GM12872 (cell line): Measurements from ENCODE around the gene KLHL11.
A peak's percentile ranks its signal among the peaks of the same experiment; 100 is the strongest.

ENCODE experiments used
- TF ChIP-seq, protein P1 (sequence below): IDR thresholded peaks from 3 replicates; pipeline ENCODE4 v1.5.1; 2011; ENCODE audit warnings: low read depth, mild to moderate bottlenecking, low read length, moderate library complexity; ENCODE audit not compliant: insufficient read depth

KLHL11 gene

DNA sequence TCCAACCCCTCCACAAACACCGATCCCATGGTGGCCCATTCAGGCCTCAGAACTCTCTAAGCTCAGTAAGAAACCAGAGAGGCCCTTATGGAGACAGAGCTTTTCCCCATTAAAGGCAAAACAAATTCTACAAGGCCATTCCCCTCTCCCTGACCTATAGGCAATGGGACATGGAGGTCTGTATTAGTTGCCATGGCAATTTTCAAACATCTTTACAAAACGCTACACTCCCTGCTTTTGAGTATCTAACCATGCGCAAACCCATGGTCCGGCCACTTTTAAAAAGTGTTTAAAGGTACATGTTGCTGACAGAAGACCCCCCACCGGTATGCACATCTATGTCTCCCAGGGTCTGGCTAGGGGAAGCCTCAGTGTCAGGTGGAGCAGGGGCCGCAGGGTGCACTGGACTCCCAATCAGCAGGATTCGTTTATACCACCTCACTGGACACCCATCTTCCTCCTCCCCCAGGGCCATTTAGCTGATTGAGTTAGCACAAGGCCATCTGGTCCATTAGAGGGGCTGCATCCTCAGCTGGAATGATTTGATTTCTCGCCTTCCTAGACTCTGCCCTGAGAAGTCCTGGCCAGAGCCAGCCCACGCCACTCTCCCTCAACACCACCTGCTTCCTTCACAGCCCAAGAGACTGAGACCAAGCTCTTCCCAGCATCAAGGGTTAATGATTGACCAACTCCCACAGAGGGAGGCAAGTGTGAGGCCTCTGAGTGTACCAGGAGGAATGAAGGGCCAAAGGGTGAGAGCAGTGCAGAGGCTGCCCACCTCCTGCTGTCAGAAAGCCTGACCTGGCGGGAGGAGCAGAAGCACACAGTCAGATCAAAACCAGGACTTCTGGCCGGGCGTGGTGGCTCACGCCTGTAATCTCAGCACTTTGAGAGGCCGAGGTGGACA, 42.7 kb upstream of the KLHL11 start:
- TF ChIP-seq, protein P1, sequence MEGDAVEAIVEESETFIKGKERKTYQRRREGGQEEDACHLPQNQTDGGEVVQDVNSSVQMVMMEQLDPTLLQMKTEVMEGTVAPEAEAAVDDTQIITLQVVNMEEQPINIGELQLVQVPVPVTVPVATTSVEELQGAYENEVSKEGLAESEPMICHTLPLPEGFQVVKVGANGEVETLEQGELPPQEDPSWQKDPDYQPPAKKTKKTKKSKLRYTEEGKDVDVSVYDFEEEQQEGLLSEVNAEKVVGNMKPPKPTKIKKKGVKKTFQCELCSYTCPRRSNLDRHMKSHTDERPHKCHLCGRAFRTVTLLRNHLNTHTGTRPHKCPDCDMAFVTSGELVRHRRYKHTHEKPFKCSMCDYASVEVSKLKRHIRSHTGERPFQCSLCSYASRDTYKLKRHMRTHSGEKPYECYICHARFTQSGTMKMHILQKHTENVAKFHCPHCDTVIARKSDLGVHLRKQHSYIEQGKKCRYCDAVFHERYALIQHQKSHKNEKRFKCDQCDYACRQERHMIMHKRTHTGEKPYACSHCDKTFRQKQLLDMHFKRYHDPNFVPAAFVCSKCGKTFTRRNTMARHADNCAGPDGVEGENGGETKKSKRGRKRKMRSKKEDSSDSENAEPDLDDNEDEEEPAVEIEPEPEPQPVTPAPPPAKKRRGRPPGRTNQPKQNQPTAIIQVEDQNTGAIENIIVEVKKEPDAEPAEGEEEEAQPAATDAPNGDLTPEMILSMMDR: no peak

DNA sequence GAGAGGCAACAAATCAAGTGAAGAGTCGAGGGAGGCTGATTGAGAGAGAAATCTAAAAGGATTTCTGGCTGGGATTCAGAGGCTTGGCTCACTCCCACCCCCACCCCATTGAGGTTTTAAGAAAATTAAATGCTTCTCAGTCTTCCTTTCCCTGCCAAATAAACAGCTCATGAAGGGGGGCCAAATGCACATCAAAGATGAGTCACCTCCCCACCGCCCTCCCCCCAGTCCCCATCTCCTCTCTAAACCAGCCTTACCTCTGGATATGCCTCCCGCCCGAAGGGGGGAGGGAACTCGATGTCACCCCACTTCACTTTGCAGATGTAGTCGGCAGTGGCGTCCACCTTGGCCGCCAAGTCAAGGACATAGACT, 41.9 kb upstream of the KLHL11 start:
- TF ChIP-seq, protein P1: no peak

DNA sequence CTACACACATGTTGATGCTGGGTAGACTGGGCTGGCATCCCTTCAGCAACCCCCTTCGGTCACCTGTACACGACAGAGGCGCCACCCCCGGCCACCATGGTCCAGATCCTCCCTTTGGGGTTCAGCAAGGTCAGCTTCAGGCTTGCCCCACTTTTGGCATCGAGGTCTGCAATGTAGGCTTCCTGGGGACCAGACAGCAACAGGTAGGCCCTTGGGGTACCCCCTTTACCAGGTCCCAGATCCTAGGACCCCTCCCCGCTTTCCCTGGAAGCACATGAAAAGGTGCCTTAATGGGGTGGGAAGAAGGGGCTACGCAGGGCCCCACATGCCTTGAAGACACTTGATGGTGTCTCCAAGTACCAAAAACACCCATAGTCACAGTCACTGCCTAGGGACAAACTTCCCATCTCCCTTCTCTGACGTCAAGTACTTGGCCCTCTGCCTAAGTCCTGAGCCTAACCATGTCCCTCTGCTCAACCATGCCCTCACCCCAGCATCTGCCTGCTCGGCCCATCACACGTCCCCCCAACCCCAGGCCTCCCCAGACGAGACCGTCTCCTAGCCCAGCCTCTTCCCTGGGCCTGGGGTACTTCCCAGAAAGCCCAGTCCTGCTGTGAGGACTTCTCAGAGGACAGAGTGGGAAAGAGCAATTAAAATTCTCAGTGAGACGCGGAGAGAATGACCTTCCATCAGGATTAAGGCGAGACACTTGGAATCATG, 41.4 kb upstream of the KLHL11 start:
- TF ChIP-seq, protein P1: no peak

DNA sequence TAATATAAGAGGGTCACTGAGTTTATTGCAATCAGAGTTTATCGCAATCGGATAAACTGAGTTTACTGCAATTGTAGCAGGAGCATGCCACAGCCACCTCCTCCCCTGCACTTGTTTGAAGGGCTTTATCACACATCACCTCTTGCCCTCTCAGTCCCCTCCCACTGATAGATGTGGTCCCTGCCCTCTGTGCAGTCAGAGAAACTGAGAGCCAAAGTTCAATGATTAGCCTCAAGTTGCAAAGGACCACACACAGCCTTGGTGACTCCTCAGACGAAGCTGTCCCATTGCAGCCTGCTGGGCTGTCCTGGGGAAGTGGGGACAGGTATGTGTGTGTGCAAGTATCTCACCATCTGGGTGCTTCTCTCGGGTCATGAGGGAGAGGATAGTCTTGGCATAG, 39.9 kb upstream of the KLHL11 start:
- TF ChIP-seq, protein P1: no peak

DNA sequence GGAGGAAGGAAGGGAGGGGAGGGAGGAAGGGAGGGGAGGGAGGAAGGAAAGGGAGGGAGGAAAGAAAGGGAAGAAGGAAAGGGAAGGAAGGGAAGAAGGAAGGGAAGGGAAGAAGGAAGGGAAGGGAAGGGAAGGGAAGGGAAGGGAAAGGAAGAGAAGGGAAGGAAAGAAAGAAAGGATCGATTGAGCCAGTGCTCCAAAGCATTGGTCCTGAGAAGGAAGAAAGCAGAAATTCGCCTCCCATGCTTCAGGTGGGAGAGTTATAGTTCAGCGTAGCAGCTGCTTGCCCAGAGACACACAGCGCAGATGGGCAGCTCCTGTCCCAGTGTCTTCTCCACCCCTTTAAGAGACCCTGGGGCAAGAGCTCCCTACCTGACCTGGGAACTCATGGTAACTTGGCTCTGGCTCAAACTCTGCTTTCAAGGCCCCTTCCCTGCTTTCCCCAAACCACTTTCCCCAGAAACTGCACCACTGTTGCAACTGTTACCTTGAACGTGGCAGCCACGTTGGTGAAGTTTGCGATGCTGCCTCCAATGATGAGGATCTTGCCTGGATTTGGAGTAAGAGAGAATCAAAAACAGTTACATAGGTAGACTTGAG, 39.1 kb upstream of the KLHL11 start:
- TF ChIP-seq, protein P1: no peak

DNA sequence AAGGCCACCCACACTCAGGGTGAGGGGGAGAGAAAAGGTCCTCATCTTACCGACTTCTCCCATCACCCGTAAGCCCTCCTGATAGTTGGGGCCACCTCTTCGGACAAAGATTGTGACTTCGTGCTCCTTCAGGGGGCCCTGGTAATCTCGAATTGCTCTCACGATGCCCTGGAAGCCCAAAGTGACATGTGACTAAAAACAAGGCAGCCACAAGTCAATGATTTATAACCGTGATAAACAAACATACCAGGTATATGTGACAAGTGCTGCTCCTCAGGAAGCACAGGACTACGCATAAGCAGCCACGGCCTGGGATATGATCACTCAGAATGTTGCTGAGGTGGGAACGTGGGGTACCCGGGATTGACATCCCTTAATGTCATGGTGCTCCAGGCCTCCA, 36.4 kb upstream of the KLHL11 start:
- TF ChIP-seq, protein P1: no peak

DNA sequence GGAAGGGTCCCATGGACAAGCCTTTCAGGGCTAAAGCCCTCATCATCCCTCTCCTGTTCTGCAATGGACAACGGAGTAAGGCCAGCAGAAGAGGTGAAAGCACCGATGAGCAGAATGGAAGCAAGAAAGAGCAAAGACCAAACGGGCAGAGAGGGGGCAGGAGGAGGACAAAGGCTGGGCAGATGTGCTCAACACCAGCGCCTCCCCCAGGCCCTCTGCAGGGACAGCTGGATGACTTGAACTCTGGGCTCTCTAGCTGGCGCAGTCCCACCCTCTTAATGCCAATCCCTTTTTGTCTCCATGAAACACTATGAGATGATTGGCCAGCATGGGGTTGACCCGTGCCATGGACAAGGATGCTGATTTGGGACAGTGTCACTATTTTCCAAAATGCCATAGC, 31.5 kb upstream of the KLHL11 start:
- TF ChIP-seq, protein P1: 0 out of 3 replicates have a peak, but pooled peaks have one; percentile 12
